Left renal cortex interstitium (tissue), 4 donors: ENCODE data around the gene HUNK. TPM values are rescaled to one million over a fixed set of nuclear protein-coding genes. Genes with fewer than 3 reads are reported as not detected.
"Not testable (repeated sequence)": the region's sequence is repeated elsewhere in the genome, so short reads cannot be mapped to it uniquely, and the experiment has no call there.

Source experiments
- DNase-seq, 4 donors: peaks; one replicate each; pipeline ENCODE4 v3.0.0-alpha.2; 2013; ENCODE audit warnings: low read depth in 4 of 4, low spot score in 2 of 4, missing footprints in 1 of 4
- polyA plus RNA-seq, 4 donors: library from polyadenylated mRNA; unstranded; fragments of 120-200 nt; gene quantifications; one replicate each; pipeline ENCODE4 v1.2.1, GENCODE V29; 2013; ENCODE audit not compliant: insufficient read length in 4 of 4

The HUNK gene
- polyA plus RNA-seq, 4 donors: 16.1 to 20.8 (median 17.8) TPM

- not testable (repeated sequence) for DNase-seq
These were observed 74.2 kb downstream of the HUNK start for GRCh38 chr21:31946876-31947550.

GRCh38 chr21:31948676-31949075 is 75.9 kb downstream of the HUNK start:
- DNase-seq: no peak

GRCh38 chr21:31952828-31953227 is 80.0 kb downstream of the HUNK start:
- no peak for DNase-seq

- no peak for DNase-seq
These were observed 84.8 kb downstream of the HUNK start for GRCh38 chr21:31957631-31958030.

- DNase-seq: no peak
These were observed 87.1 kb downstream of the HUNK start for GRCh38 chr21:31959881-31960280.

- DNase-seq: no peak
These were observed 88.2 kb downstream of the HUNK start for GRCh38 chr21:31961027-31961426.

- DNase-seq: no peak
These were observed 88.9 kb downstream of the HUNK start for GRCh38 chr21:31961704-31962103.

- no peak for DNase-seq
These were observed 91.9 kb downstream of the HUNK start for GRCh38 chr21:31964692-31965091.

- no peak for DNase-seq
These were observed 94.5 kb downstream of the HUNK start for GRCh38 chr21:31967334-31967733.

GRCh38 chr21:31972622-31973021 is 99.8 kb downstream of the HUNK start:
- DNase-seq: no peak

GRCh38 chr21:31973402-31973944 is 100.7 kb downstream of the HUNK start:
- DNase-seq: no peak

GRCh38 chr21:31974454-31974985 is 101.7 kb downstream of the HUNK start:
- DNase-seq: no peak

GRCh38 chr21:31975491-31975890 is 102.7 kb downstream of the HUNK start:
- DNase-seq: no peak

GRCh38 chr21:31977816-31978215 is 105.0 kb downstream of the HUNK start:
- DNase-seq: no peak

- no peak for DNase-seq
These were observed 110.3 kb downstream of the HUNK start for GRCh38 chr21:31983120-31983519.

GRCh38 chr21:31983554-31983953 is 110.7 kb downstream of the HUNK start:
- no peak for DNase-seq

- DNase-seq: no peak
These were observed 112.6 kb downstream of the HUNK start for GRCh38 chr21:31985398-31985797.

GRCh38 chr21:31986035-31986856 is 113.4 kb downstream of the HUNK start:
- no peak for DNase-seq

- no peak for DNase-seq
These were observed 114.9 kb downstream of the HUNK start for GRCh38 chr21:31987696-31988095.

GRCh38 chr21:31988492-31989290 is 115.9 kb downstream of the HUNK start:
- no peak for DNase-seq
